HAP-1 (cell line): Measurements from ENCODE around the gene CETN3.
"Not testable (repeated sequence)": the region's sequence is repeated elsewhere in the genome, so short reads cannot be mapped to it uniquely, and the experiment has no call there.

Source experiments
- DNase-seq, 2 experiments: peaks; one replicate each; pipeline ENCODE4 v3.0.0-alpha.2; 2016 to 2020; ENCODE audit warnings: low spot score in 2 of 2
- H3K27me3 ChIP-seq: fragments of 250-450 bp; sonication (Bioruptor Pico); 2 replicates; pipeline ENCODE4 v1.5.1; 2020; ENCODE audit warnings: low read depth, mild to moderate bottlenecking, moderate library complexity
- H3K36me3 ChIP-seq: fragments of 250-450 bp; sonication (Bioruptor Pico); replicated peaks from 2 replicates; pipeline ENCODE4 v1.5.1; 2020; ENCODE audit warnings: mild to moderate bottlenecking
- H3K4me1 ChIP-seq: fragments of 250-450 bp; sonication (Bioruptor Pico); 2 replicates; pipeline ENCODE4 v1.5.1; 2020; ENCODE audit warnings: mild to moderate bottlenecking
- H3K4me3 ChIP-seq: fragments of 250-450 bp; sonication (Bioruptor Pico); 2 replicates; pipeline ENCODE4 v1.5.1; 2020; ENCODE audit warnings: mild to moderate bottlenecking, moderate library complexity
- H3K9me3 ChIP-seq: fragments of 250-450 bp; sonication (Bioruptor Pico); 2 replicates; pipeline ENCODE4 v1.5.1; 2020; ENCODE audit warnings: mild to moderate bottlenecking, moderate library complexity
- in situ Hi-C: fragments of 300-500 bp; cut with MboI; formaldehyde crosslinking; loops from 3 replicates; pipeline ENCODE4 v1.14.3; 2020; ENCODE audit warnings: low sequenced_read_pairs, inconsistent platforms, mixed read lengths

Gene CETN3

GRCh38 chr5:90399251-90399650 is 10.3 kb downstream of the CETN3 start:
- no peaks in the 10 kb centered on the region for H3K27me3 ChIP-seq
- no peak for DNase-seq
- no peak overlapping the region for H3K4me3 ChIP-seq
- peaks cover 5% of the 10 kb centered on the region for H3K4me1 ChIP-seq
- H3K9me3 ChIP-seq = no peaks in the 10 kb centered on the region
- in situ Hi-C loops = no loop called here
- peaks cover 19% of the 10 kb centered on the region for H3K36me3 ChIP-seq

GRCh38 chr5:90398726-90399125 is 10.8 kb downstream of the CETN3 start:
- Histone ChIP-seq H3K9me3 (no peaks in the 10 kb centered on the region), H3K36me3 (peaks cover 15% of the 10 kb centered on the region), H3K4me3 (no peak overlapping the region), H3K4me1 (peaks cover 5% of the 10 kb centered on the region), H3K27me3 (no peaks in the 10 kb centered on the region)
- in situ Hi-C loops = no loop called here
- DNase-seq = no peak

GRCh38 chr5:90395005-90395404 is 14.6 kb downstream of the CETN3 start:
- in situ Hi-C loops = no loop called here
- Histone ChIP-seq H3K36me3 (peaks cover 19% of the 10 kb centered on the region), H3K9me3 (no peaks in the 10 kb centered on the region), H3K4me1 (no peaks in the 10 kb centered on the region), H3K4me3 (no peak overlapping the region), H3K27me3 (no peaks in the 10 kb centered on the region)
- no peak for DNase-seq

GRCh38 chr5:90390928-90391327 is 18.6 kb downstream of the CETN3 start:
- no peaks in the 10 kb centered on the region for H3K4me1 ChIP-seq
- in situ Hi-C loops = no loop called here
- DNase-seq = no peak
- no peaks in the 10 kb centered on the region for H3K9me3 ChIP-seq
- no peaks in the 10 kb centered on the region for H3K27me3 ChIP-seq
- H3K36me3 ChIP-seq = peaks cover 5% of the 10 kb centered on the region; the same call in 1 of the 2 replicates
- no peak overlapping the region for H3K4me3 ChIP-seq

- no peak overlapping the region for H3K4me3 ChIP-seq
- in situ Hi-C loops = no loop called here
- H3K27me3 ChIP-seq = no peaks in the 10 kb centered on the region
- 0 out of 2 replicates have a peak, but pooled peaks cover 5% of the 10 kb centered on the region for H3K36me3 ChIP-seq
- no peaks in the 10 kb centered on the region for H3K4me1 ChIP-seq
- DNase-seq = no peak
- no peaks in the 10 kb centered on the region for H3K9me3 ChIP-seq
Observed at GRCh38 chr5:90390326-90390725, 19.2 kb downstream of the CETN3 start.

GRCh38 chr5:90387508-90387907 is 22.0 kb downstream of the CETN3 start:
- H3K9me3 ChIP-seq = no peaks in the 10 kb centered on the region
- no peaks in the 10 kb centered on the region for H3K27me3 ChIP-seq
- no peaks in the 10 kb centered on the region for H3K36me3 ChIP-seq
- no peaks in the 10 kb centered on the region for H3K4me1 ChIP-seq
- in situ Hi-C loops = no loop called here
- no peak for DNase-seq
- H3K4me3 ChIP-seq = no peak overlapping the region

GRCh38 chr5:90386099-90386710 is 23.4 kb downstream of the CETN3 start:
- Histone ChIP-seq H3K4me3 (no peak overlapping the region), H3K4me1 (no peaks in the 10 kb centered on the region), H3K27me3 (no peaks in the 10 kb centered on the region), H3K36me3 (no peaks in the 10 kb centered on the region), H3K9me3 (no peaks in the 10 kb centered on the region)
- DNase-seq = peak in 1 of 2 experiments; percentile 58
- in situ Hi-C loops = no loop called here

- no peak overlapping the region for H3K4me3 ChIP-seq
- in situ Hi-C loops = no loop called here
- no peak for DNase-seq
- no peaks in the 10 kb centered on the region for H3K4me1 ChIP-seq
- no peaks in the 10 kb centered on the region for H3K27me3 ChIP-seq
- H3K36me3 ChIP-seq = no peaks in the 10 kb centered on the region
- H3K9me3 ChIP-seq = no peaks in the 10 kb centered on the region
Observed at GRCh38 chr5:90384389-90384788, 25.2 kb downstream of the CETN3 start.

GRCh38 chr5:90383903-90384302 is 25.7 kb downstream of the CETN3 start:
- Histone ChIP-seq H3K4me1 (no peaks in the 10 kb centered on the region), H3K9me3 (no peaks in the 10 kb centered on the region), H3K36me3 (no peaks in the 10 kb centered on the region), H3K27me3 (no peaks in the 10 kb centered on the region), H3K4me3 (no peak overlapping the region)
- in situ Hi-C loops = no loop called here
- no peak for DNase-seq

GRCh38 chr5:90381213-90381929 is 28.2 kb downstream of the CETN3 start:
- H3K36me3 ChIP-seq = no peaks in the 10 kb centered on the region
- in situ Hi-C loops = no loop called here
- H3K4me3 ChIP-seq = no peak overlapping the region
- no peaks in the 10 kb centered on the region for H3K27me3 ChIP-seq
- no peaks in the 10 kb centered on the region for H3K9me3 ChIP-seq
- no peak for DNase-seq
- no peaks in the 10 kb centered on the region for H3K4me1 ChIP-seq

GRCh38 chr5:90379652-90380051 is 29.9 kb downstream of the CETN3 start:
- in situ Hi-C loops = no loop called here
- Histone ChIP-seq H3K4me3 (no peak overlapping the region), H3K36me3 (no peaks in the 10 kb centered on the region), H3K4me1 (no peaks in the 10 kb centered on the region), H3K9me3 (no peaks in the 10 kb centered on the region), H3K27me3 (no peaks in the 10 kb centered on the region)
- DNase-seq = no peak

- no peaks in the 10 kb centered on the region for H3K36me3 ChIP-seq
- H3K4me3 ChIP-seq = no peak overlapping the region
- H3K4me1 ChIP-seq = no peaks in the 10 kb centered on the region
- DNase-seq = no peak
- no peaks in the 10 kb centered on the region for H3K27me3 ChIP-seq
- in situ Hi-C loops = no loop called here
- H3K9me3 ChIP-seq = no peaks in the 10 kb centered on the region
Observed at GRCh38 chr5:90378752-90379151, 30.8 kb downstream of the CETN3 start.

- H3K27me3 ChIP-seq, H3K4me1 ChIP-seq, H3K36me3 ChIP-seq, DNase-seq, H3K9me3 ChIP-seq, in situ Hi-C loops, H3K4me3 ChIP-seq: not testable (repeated sequence)
Observed at GRCh38 chr5:90371269-90371668, 38.3 kb downstream of the CETN3 start.

- Histone ChIP-seq H3K4me1 (peaks cover 2% of the 10 kb centered on the region; the same call in 1 of the 2 replicates), H3K4me3 (no peak overlapping the region), H3K27me3 (no peaks in the 10 kb centered on the region), H3K36me3 (no peaks in the 10 kb centered on the region), H3K9me3 (peaks cover 7% of the 10 kb centered on the region)
- no peak for DNase-seq
- in situ Hi-C loops = no loop called here
Observed at GRCh38 chr5:90368454-90369246, 40.9 kb downstream of the CETN3 start.
